Natural killer cell treated with Interleukin-12 subunit alpha and Interleukin-12 subunit beta and Interleukin-15 and Interleukin-18, amount 100 ng/mL, for 72 hours (primary cell): ENCODE results near the gene GUCY2D. TPM values are rescaled to one million over a fixed set of nuclear protein-coding genes. Genes with fewer than 3 reads are reported as not detected.
A peak's percentile ranks its signal among the peaks of the same experiment; 100 is the strongest.

Experiments
- ATAC-seq, 2 donors: fragments of 150-1000 bp; cut with Tn5 transposase in 1 of 2; sonication (Bioruptor Pico), chemical (Tn5 transposase) in 1 of 2; 2 replicates each; pipeline ENCODE4 v1.10.0; 2021
- DNase-seq: peaks from one replicate; pipeline ENCODE4 v3.0.0; 2022; ENCODE audit warnings: low spot score
- H3K27ac Mint-ChIP-seq, 2 donors: 1 replicate in 1 of 2; 2 replicates in 1 of 2; pipeline ENCODE4 v1.8.0; 2022; ENCODE audit warnings: mixed read lengths in 2 of 2, mild to moderate bottlenecking in 1 of 2, moderate library complexity in 1 of 2
- H3K27me3 Mint-ChIP-seq, 2 donors: 1 replicate in 1 of 2; 2 replicates in 1 of 2; pipeline ENCODE4 v1.8.0; 2022; ENCODE audit warnings: mixed read lengths in 2 of 2
- H3K36me3 Mint-ChIP-seq: one replicate; pipeline ENCODE4 v1.8.0; 2022; ENCODE audit warnings: mixed read lengths
- H3K4me1 Mint-ChIP-seq, 2 donors: 1 replicate in 1 of 2; 2 replicates in 1 of 2; pipeline ENCODE4 v1.8.0; 2022; ENCODE audit warnings: low read depth in 2 of 2, mixed read lengths in 2 of 2, mild to moderate bottlenecking in 1 of 2
- H3K4me3 Mint-ChIP-seq: one replicate; pipeline ENCODE4 v1.8.0; 2022; ENCODE audit warnings: mixed read lengths
- H3K9me3 Mint-ChIP-seq: 2 replicates; pipeline ENCODE4 v1.8.0; 2022; ENCODE audit warnings: mixed read lengths
- total RNA-seq, 2 donors: library from RNA; stranded (reverse); gene quantifications; one replicate each; pipeline ENCODE4 v1.2.3, GENCODE V29; 2022

GUCY2D gene
- total RNA-seq, 2 donors from 2014 or later: not detected

DNA sequence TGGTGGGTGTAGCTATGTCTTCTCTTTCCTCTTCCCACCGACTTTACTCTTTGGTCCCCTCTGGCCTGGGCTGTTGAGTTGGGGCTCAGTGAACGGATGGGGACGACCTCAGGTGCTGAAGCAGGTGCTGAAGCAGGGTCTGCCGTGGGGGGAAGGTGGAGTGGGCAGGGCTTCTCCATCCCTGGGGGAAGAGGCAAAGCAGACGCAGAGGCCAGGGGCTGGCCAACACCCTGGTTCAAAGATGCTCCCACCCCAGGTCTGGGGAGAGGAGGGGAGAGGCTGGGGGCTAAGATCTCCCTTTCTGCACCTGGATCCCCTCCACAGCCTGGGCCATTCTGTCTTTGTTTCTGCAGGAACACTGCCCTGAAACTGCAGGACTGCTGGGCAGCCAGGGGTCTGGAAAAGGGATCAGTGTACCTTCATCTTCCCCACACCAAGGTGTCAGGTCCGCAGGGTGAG is 62.2 kb downstream of the GUCY2D start:
- H3K36me3 Mint-ChIP-seq: no peaks in the 10 kb centered on the region
- ATAC-seq (no peak), DNase-seq (no peak)
- H3K27me3 Mint-ChIP-seq: peaks cover 30 to 35% of the 10 kb centered on the region in 2 donors
- peaks cover 0 to 5% of the 10 kb centered on the region in 2 donors for H3K4me1 Mint-ChIP-seq
- H3K4me3 Mint-ChIP-seq: no peak overlapping the region
- H3K9me3 Mint-ChIP-seq: no peaks in the 10 kb centered on the region
- H3K27ac Mint-ChIP-seq: no peak overlapping the region

- no peak overlapping the region for H3K4me3 Mint-ChIP-seq
- H3K27me3 Mint-ChIP-seq: peaks cover 20 to 22% of the 10 kb centered on the region in 2 donors
- no peak for DNase-seq
- no peaks in the 10 kb centered on the region for H3K9me3 Mint-ChIP-seq
- no peak overlapping the region for H3K27ac Mint-ChIP-seq
- H3K36me3 Mint-ChIP-seq: no peaks in the 10 kb centered on the region
- no peak for ATAC-seq
- peaks cover 0 to 5% of the 10 kb centered on the region in 2 donors for H3K4me1 Mint-ChIP-seq
Observed at GRCh38 chr17:8066841-8067775, 64.7 kb downstream of the GUCY2D start.

DNA sequence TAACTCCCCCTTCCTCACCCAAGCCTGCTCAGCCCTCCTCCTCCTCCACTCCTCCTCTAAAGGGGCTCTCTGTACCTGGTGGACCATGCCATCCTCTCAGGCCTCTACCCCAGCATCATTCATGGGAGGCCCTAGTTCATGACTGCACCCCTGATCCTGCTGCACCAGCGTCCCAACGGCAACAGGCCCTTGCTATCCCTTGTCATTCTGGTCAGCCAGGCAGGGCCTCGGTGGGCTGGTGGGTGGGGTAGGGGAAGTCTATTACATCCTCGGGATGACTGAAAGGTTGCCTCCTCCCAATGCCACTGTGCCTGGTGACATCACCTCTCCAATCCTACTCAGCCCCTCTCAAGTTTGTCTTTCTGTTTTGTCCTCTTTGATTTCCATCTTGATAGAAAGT is 65.4 kb downstream of the GUCY2D start:
- Mint-ChIP-seq H3K27me3 (peaks cover 18 to 22% of the 10 kb centered on the region in 2 donors), H3K9me3 (no peaks in the 10 kb centered on the region), H3K36me3 (no peaks in the 10 kb centered on the region), H3K4me1 (peaks cover 5 to 10% of the 10 kb centered on the region in 2 donors), H3K27ac (no peak overlapping the region), H3K4me3 (no peak overlapping the region)
- DNase-seq (no peak), ATAC-seq (no peak)

DNA sequence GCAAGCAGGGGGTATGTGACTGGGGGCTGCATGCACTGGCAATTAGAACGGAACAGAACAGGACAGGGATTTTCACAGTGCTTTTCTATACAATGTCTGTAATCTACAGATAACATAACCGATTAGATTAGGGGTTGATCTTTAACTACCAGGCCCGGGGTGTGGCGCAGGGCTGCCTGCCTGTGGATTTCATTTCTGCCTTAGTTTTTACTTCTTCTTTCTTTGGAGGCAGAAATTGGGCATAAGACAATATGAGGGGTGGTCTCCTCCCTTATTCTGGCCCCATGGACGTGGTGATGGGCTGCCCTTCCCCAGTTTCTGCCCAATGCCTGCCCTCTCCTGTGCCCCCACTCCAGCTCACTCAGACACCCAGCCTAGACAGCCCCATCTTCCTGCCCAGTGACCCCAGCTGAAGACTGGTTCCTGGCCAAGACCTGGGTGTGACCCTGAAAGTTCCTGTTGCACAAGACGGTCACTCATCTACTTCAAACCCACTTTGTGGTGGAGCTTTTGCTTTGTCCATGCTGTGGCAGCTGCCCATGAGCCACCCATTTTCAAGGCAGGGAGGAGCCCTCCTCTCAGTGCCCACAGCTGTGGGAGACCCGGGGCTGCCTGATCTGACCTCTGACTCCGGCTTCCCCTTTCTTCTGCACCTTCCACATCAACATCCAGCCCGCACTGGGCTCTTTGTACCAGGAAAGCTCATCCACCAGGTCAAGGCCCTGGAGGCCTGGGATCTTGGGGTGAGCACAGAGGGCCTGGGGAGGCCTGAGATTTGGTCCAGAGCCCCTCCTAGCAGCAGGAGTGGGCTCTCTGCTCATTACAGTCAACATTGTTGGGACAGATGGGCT is 66.5 kb downstream of the GUCY2D start:
- H3K36me3 Mint-ChIP-seq: no peaks in the 10 kb centered on the region
- ATAC-seq (peak in 1 of 2 donors; percentile 61), DNase-seq (no peak)
- H3K27ac Mint-ChIP-seq: peak overlapping the region in 1 of 2 donors; percentile 33
- peaks cover 17 to 23% of the 10 kb centered on the region in 2 donors for H3K27me3 Mint-ChIP-seq
- H3K9me3 Mint-ChIP-seq: no peaks in the 10 kb centered on the region
- H3K4me1 Mint-ChIP-seq: peaks cover 14 to 17% of the 10 kb centered on the region in 2 donors
- H3K4me3 Mint-ChIP-seq: peak overlapping the region; percentile 38

DNA sequence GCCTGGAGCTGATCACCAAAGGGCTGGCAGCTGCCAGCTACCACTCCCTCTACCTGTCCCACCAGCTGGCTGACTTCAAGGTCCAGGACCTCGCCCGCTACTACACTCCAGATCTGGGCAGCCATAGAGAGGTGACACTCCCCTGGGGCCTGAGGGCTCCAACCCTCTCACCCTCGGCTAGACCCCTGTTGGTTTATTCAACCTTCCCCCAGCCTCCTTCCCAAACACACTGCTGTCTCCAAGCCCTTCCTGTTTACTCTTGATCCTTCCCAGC is 67.1 kb downstream of the GUCY2D start:
- Mint-ChIP-seq H3K27ac (no peak overlapping the region), H3K27me3 (peaks cover 20 to 29% of the 10 kb centered on the region in 2 donors), H3K36me3 (no peaks in the 10 kb centered on the region), H3K4me3 (no peak overlapping the region), H3K4me1 (peaks cover 18 to 23% of the 10 kb centered on the region in 2 donors), H3K9me3 (no peaks in the 10 kb centered on the region)
- no peak for ATAC-seq
- no peak for DNase-seq

Other genes with a start within 250 kb of the GUCY2D start
- gene KDM6B, start 168.4 kb upstream of the GUCY2D start, total RNA-seq: 10 to 100 TPM; 52.0 to 67.6 TPM
- 1 to 10 TPM; 2.4 to 2.7 TPM for gene TMEM88, start 147.5 kb upstream of the GUCY2D start, total RNA-seq
- gene NAA38, start 145.1 kb upstream of the GUCY2D start, total RNA-seq: 100 to 1,000 TPM in 1 of 2 donors, 10 to 100 TPM in 1; 54.1 to 105 TPM
- gene CYB5D1, start 144.6 kb upstream of the GUCY2D start, total RNA-seq: 10 to 100 TPM; 11.3 to 12.9 TPM
- gene CHD3, start 113.8 kb upstream of the GUCY2D start, total RNA-seq: 100 to 1,000 TPM; 106 to 192 TPM
- gene RNF227, start 86.3 kb upstream of the GUCY2D start, total RNA-seq: 1 to 10 TPM; 2.5 to 4.7 TPM
- gene KCNAB3, start 72.8 kb upstream of the GUCY2D start, total RNA-seq: 10 to 100 TPM in 1 of 2 donors, 1 to 10 TPM in 1; 8.9 to 14.6 TPM
- 100 to 1,000 TPM; 162 to 217 TPM for gene TRAPPC1, start 70.7 kb upstream of the GUCY2D start, total RNA-seq
- 10 to 100 TPM; 32.6 to 74.6 TPM for gene CNTROB, start 70.4 kb upstream of the GUCY2D start, total RNA-seq
- gene ALOX15B, start 36.4 kb downstream of the GUCY2D start, total RNA-seq: not detected
- under 1 TPM in 1 of 2 donors, not detected in 1; 0.62 TPM for gene ALOX12B, start 85.1 kb downstream of the GUCY2D start, total RNA-seq
- not detected for gene ALOXE3, start 115.9 kb downstream of the GUCY2D start, total RNA-seq
- gene HES7, start 121.5 kb downstream of the GUCY2D start, total RNA-seq: not detected
- gene PER1, start 149.8 kb downstream of the GUCY2D start, total RNA-seq: 10 to 100 TPM; 16.9 to 42.7 TPM
- gene VAMP2, start 160.3 kb downstream of the GUCY2D start, total RNA-seq: 10 to 100 TPM; 54.6 to 73.0 TPM
- gene TMEM107, start 173.8 kb downstream of the GUCY2D start, total RNA-seq: 10 to 100 TPM; 31.5 to 43.5 TPM
- gene BORCS6, start 187.6 kb downstream of the GUCY2D start, total RNA-seq: 10 to 100 TPM; 10.4 to 11.6 TPM
- gene AURKB, start 208.0 kb downstream of the GUCY2D start, total RNA-seq: 100 to 1,000 TPM in 1 of 2 donors, 10 to 100 TPM in 1; 90.2 to 199 TPM
- gene CTC1, start 245.4 kb downstream of the GUCY2D start, total RNA-seq: 100 to 1,000 TPM in 1 of 2 donors, 10 to 100 TPM in 1; 79.6 to 110 TPM
- gene PFAS, start 246.7 kb downstream of the GUCY2D start, total RNA-seq: 100 to 1,000 TPM in 1 of 2 donors, 10 to 100 TPM in 1; 77.1 to 257 TPM